Panc1 (cell line): ENCODE measurements around the gene PCDH15. TPM values are rescaled to one million over a fixed set of nuclear protein-coding genes. Genes with fewer than 3 reads are reported as not detected.

Experiments used
- ATAC-seq: fragments of 200-7000 bp; cut with Tn5 transposase; 2 replicates; pipeline ENCODE4 v1.9.1; 2020; ENCODE audit warnings: mild to moderate bottlenecking, moderate library complexity
- BruUV-seq: library from RNA; stranded (reverse); fragments of 400-500 nt; replicated peaks from 2 replicates; lab custom pipeline; 2021; lab: Mats Ljungman, UMichigan
- CTCF ChIA-PET: fragments of 300-600 bp; sonication (Branson Sonifier 250); formaldehyde crosslinking; loops from one replicate; lab custom pipeline; 2022; ENCODE audit warnings: antibody characterized with exemption; lab: Charles Lee
- POLR2A ChIA-PET: fragments of 300-600 bp; sonication (Branson Sonifier 250); formaldehyde crosslinking; loops from one replicate; lab custom pipeline; 2022; ENCODE audit warnings: antibody characterized with exemption; lab: Charles Lee
- DNase-seq: peaks from one replicate; pipeline ENCODE4 v3.0.0-alpha.2; 2010; ENCODE audit warnings: low read depth, low spot score
- H3K27ac ChIP-seq: 2 replicates; pipeline ENCODE4 v1.5.1; 2011; ENCODE audit warnings: mild to moderate bottlenecking, low read length, inconsistent platforms
- H3K27me3 ChIP-seq: fragments of 200-500 bp; sonication (Bioruptor generic); 2 replicates; pipeline ENCODE4 v1.6.0; 2014; ENCODE audit warnings: low read length, inconsistent platforms; ENCODE audit not compliant: control insufficient read depth, insufficient read depth
- H3K36me3 ChIP-seq: fragments of 200-500 bp; sonication (Bioruptor generic); 2 replicates; pipeline ENCODE4 v1.5.1; 2014; ENCODE audit warnings: inconsistent platforms, mild to moderate bottlenecking, low read length, moderate library complexity; ENCODE audit not compliant: control insufficient read depth, insufficient read depth
- H3K4me1 ChIP-seq: 2 replicates; pipeline ENCODE4 v1.5.1; 2011; ENCODE audit warnings: inconsistent platforms, mild to moderate bottlenecking, low read length, moderate library complexity; ENCODE audit not compliant: control insufficient read depth, insufficient read depth
- H3K4me3 ChIP-seq, 2 experiments: 2 replicates each; pipeline ENCODE4 v1.5.1; 2011 to 2012; ENCODE audit warnings: low read depth in 2 of 2, low read length in 2 of 2, mild to moderate bottlenecking in 2 of 2, inconsistent platforms in 1 of 2, moderate library complexity in 1 of 2
- H3K9me3 ChIP-seq: fragments of 200-500 bp; sonication (Bioruptor generic); 2 replicates; pipeline ENCODE4 v1.5.1; 2014; ENCODE audit warnings: low read depth, mild to moderate bottlenecking, inconsistent platforms, low read length, moderate library complexity; ENCODE audit not compliant: control insufficient read depth, insufficient read depth
- CTCF ChIP-seq: fragments of 450-650 bp; IDR thresholded peaks from 2 replicates; pipeline ENCODE4 v1.5.1; 2017; ENCODE audit warnings: mild to moderate bottlenecking
- POLR2AphosphoS5 ChIP-seq: IDR thresholded peaks from 2 replicates; pipeline ENCODE4 v1.6.1; 2012; ENCODE audit warnings: mild to moderate bottlenecking, low read depth, low read length, moderate library complexity
- SIN3A ChIP-seq: IDR thresholded peaks from 2 replicates; pipeline ENCODE4 v1.6.1; 2012; ENCODE audit warnings: low read depth, mild to moderate bottlenecking, low read length, moderate library complexity, borderline replicate concordance; ENCODE audit not compliant: insufficient read depth
- TCF7L2 ChIP-seq: IDR thresholded peaks from 2 replicates; pipeline ENCODE4 v1.6.1; 2011; ENCODE audit warnings: mild to moderate bottlenecking, low read depth, low read length, inconsistent platforms
- in situ Hi-C: cut with HindIII; loops from 2 replicates; pipeline ENCODE4 v1.10.0; 2016; ENCODE audit warnings: low sequenced_read_pairs, low pct_unique_long_range_greater_than_20kb
- intact Hi-C: fragments of 100-400 bp; cut with micrococcal nuclease; formaldehyde crosslinking; loops from one replicate; pipeline ENCODE4 v1.10.0; 2022; ENCODE audit not compliant: unreplicated experiment
- total RNA-seq: library from RNA; stranded (reverse); gene quantifications from one replicate; pipeline ENCODE4 v1.2.1, GENCODE V29; 2021; ENCODE audit not compliant: unreplicated experiment
- TF ChIP-seq, protein P1 (sequence below), 2 experiments: IDR thresholded peaks; 2 replicates each; pipeline ENCODE4 v1.6.1; 2011 to 2012; ENCODE audit warnings: low read depth in 2 of 2, control low read depth in 1 of 2, low read length in 1 of 2, mild to moderate bottlenecking in 1 of 2, moderate library complexity in 1 of 2; ENCODE audit not compliant: insufficient read depth in 1 of 2

Gene PCDH15
- total RNA-seq, 1 experiment from 2014 or later = 0.18 TPM

DNA sequence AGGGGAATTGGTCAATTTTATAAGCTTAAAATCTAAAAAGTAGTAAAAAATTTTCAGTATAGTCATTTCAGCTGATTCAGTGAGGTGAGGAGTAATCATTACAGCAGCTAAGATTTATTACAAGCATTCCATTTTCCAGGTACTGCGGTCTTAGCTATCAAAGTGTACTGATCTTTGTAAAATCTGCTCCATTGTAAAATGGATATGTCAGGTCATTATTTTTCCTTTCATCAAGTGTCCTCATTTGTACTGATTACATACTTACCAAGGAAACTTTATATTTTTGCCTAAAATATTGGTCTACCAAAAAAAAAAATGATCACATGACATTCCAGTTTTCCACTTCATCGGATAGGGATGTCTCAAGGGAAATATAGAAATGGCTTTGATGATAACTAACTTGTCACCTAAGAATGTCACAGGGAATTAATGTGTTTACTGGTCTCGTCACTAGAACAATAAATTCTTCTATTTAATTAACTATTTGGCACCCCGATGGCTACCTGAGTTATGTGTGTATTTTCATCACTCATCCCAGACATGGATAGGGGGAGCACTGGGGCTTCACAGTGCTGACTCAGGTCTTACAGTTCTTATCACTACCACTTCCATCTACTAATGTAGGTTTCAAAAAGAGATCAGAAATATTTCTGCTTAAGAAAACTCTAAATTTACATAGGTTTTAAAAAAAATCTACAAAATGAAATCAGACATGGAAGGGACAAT is 948.4 kb downstream of the PCDH15 start:
- H3K4me3 ChIP-seq = no peak overlapping the region
- POLR2A ChIA-PET = no interaction called here
- intact Hi-C loops (no loop called here), in situ Hi-C loops (no loop called here)
- no peaks in the 10 kb centered on the region for H3K27me3 ChIP-seq
- no peaks in the 10 kb centered on the region for H3K36me3 ChIP-seq
- H3K9me3 ChIP-seq = peaks cover 3% of the 10 kb centered on the region; the same call in 1 of the 2 replicates
- ATAC-seq (no peak), DNase-seq (no peak)
- H3K27ac ChIP-seq = no peak overlapping the region
- H3K4me1 ChIP-seq = no peaks in the 10 kb centered on the region
- no peak for TF ChIP-seq TCF7L2
- TF ChIP-seq, protein P1, sequence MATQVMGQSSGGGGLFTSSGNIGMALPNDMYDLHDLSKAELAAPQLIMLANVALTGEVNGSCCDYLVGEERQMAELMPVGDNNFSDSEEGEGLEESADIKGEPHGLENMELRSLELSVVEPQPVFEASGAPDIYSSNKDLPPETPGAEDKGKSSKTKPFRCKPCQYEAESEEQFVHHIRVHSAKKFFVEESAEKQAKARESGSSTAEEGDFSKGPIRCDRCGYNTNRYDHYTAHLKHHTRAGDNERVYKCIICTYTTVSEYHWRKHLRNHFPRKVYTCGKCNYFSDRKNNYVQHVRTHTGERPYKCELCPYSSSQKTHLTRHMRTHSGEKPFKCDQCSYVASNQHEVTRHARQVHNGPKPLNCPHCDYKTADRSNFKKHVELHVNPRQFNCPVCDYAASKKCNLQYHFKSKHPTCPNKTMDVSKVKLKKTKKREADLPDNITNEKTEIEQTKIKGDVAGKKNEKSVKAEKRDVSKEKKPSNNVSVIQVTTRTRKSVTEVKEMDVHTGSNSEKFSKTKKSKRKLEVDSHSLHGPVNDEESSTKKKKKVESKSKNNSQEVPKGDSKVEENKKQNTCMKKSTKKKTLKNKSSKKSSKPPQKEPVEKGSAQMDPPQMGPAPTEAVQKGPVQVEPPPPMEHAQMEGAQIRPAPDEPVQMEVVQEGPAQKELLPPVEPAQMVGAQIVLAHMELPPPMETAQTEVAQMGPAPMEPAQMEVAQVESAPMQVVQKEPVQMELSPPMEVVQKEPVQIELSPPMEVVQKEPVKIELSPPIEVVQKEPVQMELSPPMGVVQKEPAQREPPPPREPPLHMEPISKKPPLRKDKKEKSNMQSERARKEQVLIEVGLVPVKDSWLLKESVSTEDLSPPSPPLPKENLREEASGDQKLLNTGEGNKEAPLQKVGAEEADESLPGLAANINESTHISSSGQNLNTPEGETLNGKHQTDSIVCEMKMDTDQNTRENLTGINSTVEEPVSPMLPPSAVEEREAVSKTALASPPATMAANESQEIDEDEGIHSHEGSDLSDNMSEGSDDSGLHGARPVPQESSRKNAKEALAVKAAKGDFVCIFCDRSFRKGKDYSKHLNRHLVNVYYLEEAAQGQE (IDR thresholded peaks at IDR 0.05; ENCODE audit: insufficient read depth in 1 of 2, low read depth in 2 of 2, low read length in 1 of 2) = no peak
- TF ChIP-seq SIN3A = no peak
- no peak for TF ChIP-seq POLR2AphosphoS5
- no peak for TF ChIP-seq CTCF
- BruUV-seq = no TSS peak
- CTCF ChIA-PET = no interaction called here

DNA sequence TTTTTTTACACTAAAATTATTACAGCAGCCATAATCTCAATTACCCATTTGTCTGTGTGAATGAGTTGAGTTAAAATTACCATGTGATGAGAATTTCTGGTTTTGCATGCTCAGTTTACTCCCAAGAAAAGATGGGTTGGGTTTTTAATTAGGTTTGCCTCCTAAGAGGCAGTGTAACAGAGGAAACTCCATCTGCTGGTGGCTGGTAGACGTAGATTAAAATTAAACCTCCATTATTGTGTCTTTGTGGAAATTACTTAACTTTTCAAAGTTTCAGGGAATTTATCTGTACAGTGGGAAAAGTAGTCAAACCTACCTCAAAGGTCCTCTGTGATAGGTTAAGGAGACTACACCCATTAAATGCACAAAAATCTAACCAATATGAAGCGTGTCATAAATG is 954.2 kb downstream of the PCDH15 start:
- in situ Hi-C loops = no loop called here

More for the DNA sequence above, 954.2 kb downstream of the PCDH15 start:
- H3K4me3 ChIP-seq = no peak overlapping the region
- POLR2A ChIA-PET = no interaction called here
- H3K9me3 ChIP-seq = peaks cover under 1% of the 10 kb centered on the region; the same call in 1 of the 2 replicates
- TF ChIP-seq SIN3A = no peak
- peak; percentile 10; the same call in 1 of the 2 replicates for TF ChIP-seq CTCF
- no peak for TF ChIP-seq POLR2AphosphoS5
- TF ChIP-seq, protein P1 (IDR thresholded peaks at IDR 0.05; ENCODE audit: insufficient read depth in 1 of 2, low read depth in 2 of 2, low read length in 1 of 2) = no peak
- no peak for TF ChIP-seq TCF7L2
- H3K4me1 ChIP-seq = no peaks in the 10 kb centered on the region
- no peaks in the 10 kb centered on the region for H3K36me3 ChIP-seq
- ATAC-seq (no peak), DNase-seq (no peak)
- H3K27ac ChIP-seq = no peak overlapping the region
- intact Hi-C loops = no loop called here
- CTCF ChIA-PET = no interaction called here
- BruUV-seq = no TSS peak
- no peaks in the 10 kb centered on the region for H3K27me3 ChIP-seq
